Choroid plexus epithelial cell (primary cell): ENCODE data around the gene GRAMD4.

Experiments
- DNase-seq: peaks from one replicate; pipeline ENCODE4 v3.0.0-alpha.2; 2010; ENCODE audit warnings: low read depth
- H3K4me3 ChIP-seq: 2 replicates; pipeline ENCODE4 v1.5.1; 2011; ENCODE audit warnings: low read depth, mild to moderate bottlenecking, control low read depth, low read length, moderate library complexity
- TF ChIP-seq, protein P1 (sequence below): conservative IDR thresholded peaks from 2 replicates; pipeline ENCODE4 v1.5.1; 2011; ENCODE audit warnings: low read depth, mild to moderate bottlenecking, control low read depth, inconsistent platforms, low read length, moderate library complexity

GRAMD4 gene

DNA sequence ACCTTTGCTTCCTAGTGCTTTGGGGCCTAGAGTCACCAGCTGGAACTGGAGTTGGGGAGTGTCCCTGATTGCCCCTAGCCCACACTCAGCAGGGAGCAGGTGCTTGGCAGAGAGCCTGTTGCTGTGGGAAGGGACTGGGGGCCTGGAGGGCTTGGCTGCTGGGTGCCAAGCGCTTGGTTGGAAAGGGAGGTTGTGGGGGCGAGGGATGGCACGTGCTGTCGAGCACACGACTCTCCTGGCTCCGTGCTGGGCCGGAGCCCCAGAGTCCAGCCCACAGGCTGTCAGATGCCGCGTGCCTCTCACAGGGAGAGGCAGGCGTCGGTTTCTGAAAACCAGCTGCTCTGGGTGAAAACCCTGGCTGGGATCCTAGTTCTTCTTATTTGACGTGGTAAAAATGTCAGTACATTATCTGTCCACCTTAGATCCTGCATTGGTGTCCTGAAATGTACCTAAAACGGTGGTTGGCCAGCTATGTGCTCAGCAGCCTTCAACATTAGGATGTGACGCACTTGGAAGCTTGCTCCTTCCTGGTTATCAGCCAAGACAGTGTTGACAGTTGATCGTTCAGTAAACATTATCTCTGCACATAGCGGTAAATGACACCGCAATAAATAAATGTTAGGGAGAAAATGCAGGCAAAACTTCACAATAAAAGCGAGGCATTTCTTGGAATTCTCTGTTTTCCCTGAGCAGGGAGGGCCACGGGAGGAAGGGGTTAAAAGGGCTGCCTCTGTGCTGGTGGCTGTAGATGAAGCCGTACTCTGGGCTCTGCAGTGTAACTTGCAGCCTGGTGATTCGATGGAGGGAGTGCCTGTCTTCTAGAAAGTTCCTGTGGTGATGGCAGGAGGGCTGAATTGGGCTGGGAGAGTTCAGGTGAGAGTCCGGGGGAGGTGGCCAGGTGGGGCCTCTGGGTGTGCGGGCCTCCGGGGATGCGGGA, 29.2 kb downstream of the GRAMD4 start:
- TF ChIP-seq, protein P1, sequence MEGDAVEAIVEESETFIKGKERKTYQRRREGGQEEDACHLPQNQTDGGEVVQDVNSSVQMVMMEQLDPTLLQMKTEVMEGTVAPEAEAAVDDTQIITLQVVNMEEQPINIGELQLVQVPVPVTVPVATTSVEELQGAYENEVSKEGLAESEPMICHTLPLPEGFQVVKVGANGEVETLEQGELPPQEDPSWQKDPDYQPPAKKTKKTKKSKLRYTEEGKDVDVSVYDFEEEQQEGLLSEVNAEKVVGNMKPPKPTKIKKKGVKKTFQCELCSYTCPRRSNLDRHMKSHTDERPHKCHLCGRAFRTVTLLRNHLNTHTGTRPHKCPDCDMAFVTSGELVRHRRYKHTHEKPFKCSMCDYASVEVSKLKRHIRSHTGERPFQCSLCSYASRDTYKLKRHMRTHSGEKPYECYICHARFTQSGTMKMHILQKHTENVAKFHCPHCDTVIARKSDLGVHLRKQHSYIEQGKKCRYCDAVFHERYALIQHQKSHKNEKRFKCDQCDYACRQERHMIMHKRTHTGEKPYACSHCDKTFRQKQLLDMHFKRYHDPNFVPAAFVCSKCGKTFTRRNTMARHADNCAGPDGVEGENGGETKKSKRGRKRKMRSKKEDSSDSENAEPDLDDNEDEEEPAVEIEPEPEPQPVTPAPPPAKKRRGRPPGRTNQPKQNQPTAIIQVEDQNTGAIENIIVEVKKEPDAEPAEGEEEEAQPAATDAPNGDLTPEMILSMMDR: no peak
- no peak overlapping the region for H3K4me3 ChIP-seq
- peak; percentile 87 for DNase-seq

DNA sequence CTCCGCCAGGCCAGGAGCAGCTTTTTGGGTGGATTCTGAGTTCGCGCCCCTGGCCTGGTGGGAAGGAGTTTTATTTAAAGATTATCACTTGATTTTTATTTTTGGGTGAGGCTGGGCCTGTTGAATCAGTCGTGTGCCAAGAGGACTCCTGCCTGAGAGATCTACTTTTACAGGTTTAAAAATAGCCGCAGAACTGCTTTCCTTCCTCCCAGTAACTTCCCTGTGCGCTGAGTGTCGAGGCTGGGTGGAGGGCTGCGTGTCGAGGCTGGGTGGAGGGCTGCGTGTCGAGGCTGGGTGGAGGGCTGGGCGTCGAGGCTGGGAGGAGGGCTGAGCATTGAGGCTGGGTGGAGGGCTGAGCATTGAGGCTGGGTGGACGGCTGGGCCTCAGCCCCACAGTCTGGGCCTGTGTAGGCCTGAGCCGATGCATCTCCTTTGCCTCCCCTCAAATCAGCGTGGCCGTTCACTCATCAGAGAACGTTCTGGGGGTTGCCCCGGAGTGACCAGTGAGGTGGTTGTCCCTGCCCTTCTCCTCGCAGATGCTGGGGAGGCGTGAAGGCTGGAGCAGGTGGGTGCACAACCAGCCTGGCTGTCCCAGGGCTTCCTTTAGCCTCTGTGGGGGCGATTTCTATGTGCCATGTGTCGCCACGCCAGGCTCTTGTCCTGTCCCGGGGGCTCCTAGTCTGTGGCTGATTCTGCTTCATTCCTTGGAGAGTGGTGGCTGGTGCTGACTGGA, 30.1 kb downstream of the GRAMD4 start:
- no peak for DNase-seq
- TF ChIP-seq, protein P1: no peak
- H3K4me3 ChIP-seq: no peak overlapping the region

DNA sequence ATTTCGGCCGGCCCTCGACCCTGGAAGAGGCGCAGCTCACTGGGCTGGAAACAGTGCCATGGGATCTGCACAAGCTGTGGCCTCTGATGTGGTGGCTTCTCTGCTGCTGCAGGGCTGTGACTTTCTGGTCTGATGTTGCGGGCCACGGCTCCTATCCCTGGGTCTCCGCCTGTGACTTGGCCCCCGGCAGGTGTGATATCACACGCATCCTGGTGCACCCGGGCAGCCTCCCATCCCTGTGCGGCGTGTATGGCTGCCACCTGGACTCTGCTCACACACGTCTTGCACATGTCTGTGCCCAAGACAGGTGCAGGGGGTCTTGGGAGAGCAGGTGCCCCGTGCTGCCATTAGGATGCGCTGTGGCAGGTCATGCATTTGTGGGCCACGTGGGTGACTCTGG, 31.1 kb downstream of the GRAMD4 start:
- TF ChIP-seq, protein P1: no peak
- no peak overlapping the region for H3K4me3 ChIP-seq
- no peak for DNase-seq

DNA sequence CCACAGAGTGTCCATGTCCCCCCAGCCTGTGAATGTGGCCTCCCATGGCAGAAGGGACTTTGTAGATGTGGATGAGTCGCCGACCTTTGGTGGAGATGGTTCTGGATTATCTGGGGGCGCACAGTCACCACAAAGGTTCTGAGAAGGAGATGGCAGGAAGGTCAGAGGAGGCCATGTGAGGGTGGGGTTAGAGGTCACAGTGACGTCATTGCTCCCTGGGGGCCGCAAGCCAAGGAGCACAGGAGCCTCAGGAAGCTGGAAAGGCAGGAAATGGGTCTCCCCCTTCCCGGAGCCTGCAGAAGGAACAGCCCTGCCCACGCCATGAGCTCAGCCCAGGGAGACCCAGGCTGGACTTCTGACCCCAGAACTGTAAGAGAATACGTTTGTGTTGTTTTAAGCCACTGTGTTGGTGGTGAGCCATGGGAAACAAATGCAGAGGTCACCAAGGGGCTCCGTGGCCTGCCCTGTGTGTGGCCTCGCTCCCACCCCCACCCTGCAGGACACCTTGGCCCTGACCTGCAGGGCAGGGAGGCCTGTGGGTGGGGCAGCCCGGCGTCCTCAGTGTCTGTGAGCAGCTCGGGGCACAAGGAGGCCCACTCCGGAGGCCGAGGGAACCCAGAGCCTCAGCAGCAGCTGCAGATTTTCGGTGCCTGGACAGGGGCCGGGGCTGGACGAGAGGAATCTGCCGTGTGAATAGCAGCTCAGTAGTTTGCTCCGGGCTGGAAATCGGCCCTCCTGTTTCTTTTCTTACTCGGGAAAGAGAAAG, 32.1 kb downstream of the GRAMD4 start:
- H3K4me3 ChIP-seq: no peak overlapping the region
- TF ChIP-seq, protein P1: no peak
- peak; percentile 79 for DNase-seq

DNA sequence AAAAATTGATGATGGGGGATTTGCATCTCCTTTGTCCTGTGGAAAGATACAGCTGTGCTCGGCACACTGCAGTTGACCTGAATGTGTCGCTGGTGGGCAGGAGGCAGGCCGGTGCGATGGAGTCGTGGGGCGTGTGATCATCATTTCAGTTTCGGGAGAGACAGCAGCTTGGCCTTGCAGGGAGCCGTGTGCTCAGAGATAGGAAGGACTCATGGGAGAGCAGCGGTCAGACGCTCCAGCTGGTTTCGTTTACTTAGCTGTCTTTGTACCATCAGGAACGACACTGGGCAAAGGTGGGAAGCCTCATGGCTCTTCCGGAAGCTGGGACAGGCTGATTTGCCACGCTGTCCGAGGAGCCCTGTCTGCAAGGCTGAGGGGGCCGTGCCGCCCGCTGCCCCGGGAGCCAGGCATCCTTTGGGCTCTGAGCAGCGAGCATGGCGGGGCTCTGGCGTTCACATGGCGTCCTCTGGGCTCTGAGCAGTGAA, 32.7 kb downstream of the GRAMD4 start:
- TF ChIP-seq, protein P1: peak; percentile 11
- peak; percentile 76 for DNase-seq
- peak overlapping the region; percentile 50 for H3K4me3 ChIP-seq

DNA sequence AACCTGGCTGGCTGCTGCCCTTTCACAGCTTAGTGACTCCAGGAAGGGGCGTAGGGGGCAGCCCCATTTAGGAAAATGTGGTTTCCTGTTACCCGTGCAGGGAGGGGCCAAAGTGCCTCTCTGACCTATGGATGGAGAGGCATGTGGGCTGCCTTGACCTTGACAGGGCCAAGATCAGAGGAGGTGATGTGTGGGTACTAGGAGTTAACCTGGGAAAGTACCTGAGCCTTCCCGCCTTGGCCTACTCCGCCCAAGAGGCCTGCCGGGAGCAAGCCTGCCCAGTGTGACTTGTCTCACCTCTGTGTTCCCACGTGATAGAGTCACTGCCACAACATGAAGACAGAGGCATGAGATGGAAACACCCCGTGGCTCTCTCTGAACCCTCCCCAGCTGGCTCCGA, 33.4 kb downstream of the GRAMD4 start:
- no peak for DNase-seq
- H3K4me3 ChIP-seq: no peak overlapping the region

More for the DNA sequence above, 33.4 kb downstream of the GRAMD4 start:
- TF ChIP-seq, protein P1: no peak
